Inflammatory macrophage treated with lipopolysaccharide for 1 hour (primary cell): ENCODE results near the gene ANGEL2.

Source experiments
- DNase-seq, 2 donors: peaks; one replicate each; pipeline ENCODE4 v3.0.0-alpha.2; 2020 to 2022

Gene ANGEL2

GRCh38 chr1:212950243-212951125, 65.2 kb downstream of the ANGEL2 start, which contains the start of gene VASH2:
Gene VASH2, plus strand, starts transcription at chr1:212950541. Its CDS starts 1,002 bp downstream, at chr1:212951543.
- DNase-seq = peak; percentile 40 to 69

GRCh38 chr1:212949771-212950170, 65.9 kb downstream of the ANGEL2 start:
- DNase-seq = no peak

- no peak for DNase-seq
Observed at GRCh38 chr1:212946872-212947271, 68.8 kb downstream of the ANGEL2 start.

- DNase-seq = no peak
Observed at GRCh38 chr1:212945463-212946160, 70.1 kb downstream of the ANGEL2 start.

- no peak for DNase-seq
Observed at GRCh38 chr1:212945056-212945455, 70.6 kb downstream of the ANGEL2 start.

- DNase-seq = peak in 1 of 2 donors; percentile 27
Observed at GRCh38 chr1:212944229-212944901, 71.3 kb downstream of the ANGEL2 start.

- no peak for DNase-seq
Observed at GRCh38 chr1:212943393-212943710, 72.3 kb downstream of the ANGEL2 start.

- DNase-seq = no peak
Observed at GRCh38 chr1:212942679-212943392, 72.8 kb downstream of the ANGEL2 start.
